Coronary artery (tissue), 2 donors: Measurements from ENCODE around the gene HELZ.
"Not testable (repeated sequence)": the region's sequence is repeated elsewhere in the genome, so short reads cannot be mapped to it uniquely, and the experiment has no call there.

Experiments
- DNase-seq: peaks from one replicate; pipeline ENCODE4 v3.0.0-alpha.2; 2017; ENCODE audit warnings: low spot score
- H3K27ac ChIP-seq, 2 donors: fragments of 200-600 bp; sonication (generic); one replicate each; pipeline ENCODE4 v1.5.1; 2016 to 2019
- H3K4me3 ChIP-seq: fragments of 200-600 bp; sonication (generic); 2 replicates; pipeline ENCODE4 v1.5.1; 2016; ENCODE audit warnings: mild to moderate bottlenecking, moderate library complexity
- TF ChIP-seq, protein P1 (sequence below): fragments of 200-600 bp; sonication (generic); IDR thresholded peaks from one replicate; pipeline ENCODE4 v1.5.1; 2019; ENCODE audit warnings: antibody characterized with exemption

Gene HELZ

DNA sequence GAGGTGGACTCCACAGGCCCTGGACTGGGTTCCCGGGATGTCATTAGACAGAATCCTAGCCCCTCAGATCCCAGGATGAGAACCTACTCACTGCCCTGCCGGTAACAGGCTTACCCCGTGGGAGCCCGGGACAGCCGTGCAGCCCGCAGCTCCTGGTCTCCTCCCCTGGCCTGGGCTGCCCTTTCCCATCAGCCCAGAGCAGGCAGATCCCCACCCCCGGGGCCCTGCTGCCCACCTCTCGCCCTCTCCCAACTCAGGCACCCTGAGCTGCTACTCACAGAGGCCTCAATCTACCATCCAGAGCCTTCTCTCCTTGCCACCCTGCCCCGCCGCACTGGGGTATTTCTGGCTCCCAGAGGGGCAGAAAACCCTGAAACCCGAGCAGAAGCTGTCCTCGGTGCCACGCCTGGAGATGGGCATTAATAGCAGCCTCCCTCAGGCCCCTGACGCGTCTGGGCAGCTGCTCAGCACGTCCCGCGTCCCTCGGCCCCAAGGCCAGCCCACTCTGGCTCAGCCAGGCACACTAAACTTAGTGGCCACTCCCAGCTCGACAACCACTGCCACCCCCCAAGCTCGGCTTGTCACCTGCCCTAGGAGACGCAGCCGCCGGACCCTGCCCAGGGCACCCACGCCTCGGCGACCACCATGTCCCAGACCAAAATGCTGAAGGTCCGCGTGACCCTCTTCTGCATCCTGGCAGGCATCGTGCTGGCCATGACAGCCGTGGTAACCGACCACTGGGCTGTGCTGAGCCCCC is 200.8 kb downstream of the HELZ start, which contains the start of gene CACNG1:
Gene CACNG1, plus strand, starts transcription at position 539 of the 757 bp plus-strand sequence. Its CDS starts 107 bp downstream, at position 646.
- Histone ChIP-seq H3K4me3 (no peak within 1 kb of the TSS), H3K27ac (no peak within 1 kb of the TSS)
- TF ChIP-seq, protein P1, sequence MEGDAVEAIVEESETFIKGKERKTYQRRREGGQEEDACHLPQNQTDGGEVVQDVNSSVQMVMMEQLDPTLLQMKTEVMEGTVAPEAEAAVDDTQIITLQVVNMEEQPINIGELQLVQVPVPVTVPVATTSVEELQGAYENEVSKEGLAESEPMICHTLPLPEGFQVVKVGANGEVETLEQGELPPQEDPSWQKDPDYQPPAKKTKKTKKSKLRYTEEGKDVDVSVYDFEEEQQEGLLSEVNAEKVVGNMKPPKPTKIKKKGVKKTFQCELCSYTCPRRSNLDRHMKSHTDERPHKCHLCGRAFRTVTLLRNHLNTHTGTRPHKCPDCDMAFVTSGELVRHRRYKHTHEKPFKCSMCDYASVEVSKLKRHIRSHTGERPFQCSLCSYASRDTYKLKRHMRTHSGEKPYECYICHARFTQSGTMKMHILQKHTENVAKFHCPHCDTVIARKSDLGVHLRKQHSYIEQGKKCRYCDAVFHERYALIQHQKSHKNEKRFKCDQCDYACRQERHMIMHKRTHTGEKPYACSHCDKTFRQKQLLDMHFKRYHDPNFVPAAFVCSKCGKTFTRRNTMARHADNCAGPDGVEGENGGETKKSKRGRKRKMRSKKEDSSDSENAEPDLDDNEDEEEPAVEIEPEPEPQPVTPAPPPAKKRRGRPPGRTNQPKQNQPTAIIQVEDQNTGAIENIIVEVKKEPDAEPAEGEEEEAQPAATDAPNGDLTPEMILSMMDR, result no peak
- no peak for DNase-seq

DNA sequence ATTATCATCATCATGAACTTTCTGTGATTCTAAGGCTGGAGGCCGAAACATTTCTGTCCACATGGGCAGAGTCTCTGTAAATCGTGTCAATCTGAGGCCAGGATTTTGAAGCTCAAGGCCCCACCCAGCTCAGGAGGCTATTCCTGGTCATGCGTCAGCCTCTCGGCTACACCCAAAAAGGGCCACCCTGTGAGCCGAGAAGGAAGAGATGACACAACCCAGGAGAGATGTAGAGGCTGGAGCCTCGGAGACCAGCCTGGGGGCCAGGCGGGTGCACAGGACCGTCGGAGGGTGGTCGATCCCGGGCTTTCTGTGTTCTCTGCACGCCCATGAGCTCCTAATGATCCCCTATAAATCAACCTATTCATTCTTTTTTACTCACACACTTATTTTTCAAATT is 201.7 kb downstream of the HELZ start:
- H3K27ac ChIP-seq, result no peak overlapping the region
- TF ChIP-seq, protein P1, result no peak
- H3K4me3 ChIP-seq, result no peak overlapping the region
- no peak for DNase-seq

DNA sequence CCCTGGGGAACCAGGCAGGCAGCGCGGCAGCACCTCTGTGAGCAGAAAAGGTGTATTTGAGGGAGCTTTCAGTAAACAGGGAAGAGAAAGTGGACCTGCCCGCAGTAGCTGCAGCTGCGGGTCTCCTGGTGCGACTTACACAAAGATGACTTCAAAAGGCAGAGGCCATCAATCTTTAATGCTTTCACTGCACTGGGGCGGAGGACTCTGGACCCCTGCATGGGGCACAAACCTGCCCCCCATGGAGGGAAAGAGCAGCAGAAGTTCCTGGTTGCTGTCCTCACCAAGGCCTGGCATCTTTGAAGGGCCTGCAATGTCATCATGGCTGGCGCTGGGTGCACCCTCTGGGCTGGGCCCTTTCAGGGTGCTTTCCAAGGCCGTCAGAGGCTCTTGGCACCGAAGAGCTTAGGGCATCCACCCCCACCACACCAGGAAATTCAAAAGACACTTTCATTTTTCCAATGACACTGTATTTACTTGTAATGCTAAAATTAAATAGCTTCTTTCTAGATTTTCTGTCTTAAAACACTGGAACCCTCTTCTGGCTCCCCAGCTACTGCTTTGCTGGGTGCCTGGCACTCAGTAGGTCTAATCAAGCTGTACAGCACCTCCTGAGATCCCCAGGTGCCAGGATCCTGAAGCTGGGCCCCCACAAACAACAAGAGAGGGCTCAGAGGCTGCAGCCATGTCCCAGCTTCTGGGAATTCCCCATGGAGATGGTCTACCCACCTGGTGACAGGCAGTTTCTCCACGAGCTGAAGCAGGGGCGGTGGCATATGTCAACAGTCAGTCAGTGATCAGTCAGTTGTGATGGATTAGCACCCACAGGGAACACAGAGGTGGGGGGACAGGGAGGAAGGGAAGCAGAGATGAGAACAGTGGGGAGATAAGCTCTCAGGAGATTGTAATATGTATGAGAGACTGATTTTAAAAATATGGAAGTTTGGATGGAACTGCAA is 202.8 kb downstream of the HELZ start:
- H3K4me3 ChIP-seq, result no peak overlapping the region
- H3K27ac ChIP-seq, result no peak overlapping the region
- TF ChIP-seq, protein P1, result no peak
- DNase-seq, result no peak

DNA sequence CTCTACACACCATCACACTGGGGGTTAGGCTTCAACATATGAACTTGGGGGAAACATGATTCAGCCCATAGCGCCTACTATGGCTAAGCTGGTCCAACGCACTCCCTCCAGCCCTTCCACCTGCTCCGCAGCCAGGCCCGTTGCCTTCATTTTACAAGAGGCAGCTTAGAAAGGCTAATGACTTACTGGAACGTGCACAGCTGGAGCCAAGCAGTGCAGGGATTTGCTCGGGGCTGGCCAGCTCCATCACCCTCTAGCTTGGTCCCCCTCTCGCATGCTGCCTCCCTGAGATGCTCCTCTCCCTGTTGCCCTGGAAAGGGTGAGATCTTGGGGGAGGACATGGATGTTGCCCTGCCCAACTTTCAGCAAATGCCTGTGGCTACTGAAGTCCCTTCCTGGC is 203.5 kb downstream of the HELZ start:
- DNase-seq, result no peak
- no peak overlapping the region for H3K4me3 ChIP-seq
- TF ChIP-seq, protein P1, result no peak
- no peak overlapping the region for H3K27ac ChIP-seq

DNA sequence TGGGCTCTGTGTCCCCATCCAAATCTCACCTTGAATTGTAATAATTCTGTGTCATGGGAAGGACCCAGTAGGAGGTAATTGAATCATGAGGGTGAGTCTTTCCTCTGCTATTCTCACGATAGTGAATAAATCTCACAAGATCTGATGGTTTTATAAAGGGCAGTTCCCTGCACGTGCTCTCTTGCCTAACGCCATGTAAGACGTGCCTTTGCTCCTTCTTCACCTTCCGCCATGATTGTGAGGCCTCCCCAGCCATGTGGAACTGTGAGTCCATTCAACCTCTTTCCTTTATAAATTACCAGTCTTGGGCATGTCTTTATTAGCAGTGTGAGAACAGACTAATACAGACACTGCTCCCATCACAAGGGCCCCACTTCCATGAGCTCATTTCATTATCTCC is 203.9 kb downstream of the HELZ start:
- not testable (repeated sequence) for H3K4me3 ChIP-seq, DNase-seq, H3K27ac ChIP-seq

DNA sequence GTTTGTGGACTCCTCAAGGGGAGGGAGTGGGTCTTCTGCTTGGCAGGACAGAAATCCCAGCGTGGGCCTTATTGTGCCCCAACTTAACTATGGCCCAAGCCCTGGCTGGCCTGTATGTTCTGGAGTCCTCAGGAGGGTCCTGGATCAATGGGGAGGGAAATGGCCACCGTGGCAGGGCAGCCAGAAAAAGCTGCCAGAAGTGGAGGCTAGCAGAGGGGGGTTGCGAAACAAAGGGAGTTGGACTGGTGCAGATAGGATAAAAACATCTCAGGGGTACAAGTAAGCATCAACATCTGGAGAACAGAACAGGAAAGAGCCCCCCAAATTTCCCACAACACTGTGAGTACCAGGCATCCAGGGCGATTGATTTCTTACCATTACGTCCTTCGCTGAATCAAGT is 204.3 kb downstream of the HELZ start:
- no peak for DNase-seq
- no peak overlapping the region for H3K27ac ChIP-seq
- TF ChIP-seq, protein P1, result no peak
- H3K4me3 ChIP-seq, result no peak overlapping the region

DNA sequence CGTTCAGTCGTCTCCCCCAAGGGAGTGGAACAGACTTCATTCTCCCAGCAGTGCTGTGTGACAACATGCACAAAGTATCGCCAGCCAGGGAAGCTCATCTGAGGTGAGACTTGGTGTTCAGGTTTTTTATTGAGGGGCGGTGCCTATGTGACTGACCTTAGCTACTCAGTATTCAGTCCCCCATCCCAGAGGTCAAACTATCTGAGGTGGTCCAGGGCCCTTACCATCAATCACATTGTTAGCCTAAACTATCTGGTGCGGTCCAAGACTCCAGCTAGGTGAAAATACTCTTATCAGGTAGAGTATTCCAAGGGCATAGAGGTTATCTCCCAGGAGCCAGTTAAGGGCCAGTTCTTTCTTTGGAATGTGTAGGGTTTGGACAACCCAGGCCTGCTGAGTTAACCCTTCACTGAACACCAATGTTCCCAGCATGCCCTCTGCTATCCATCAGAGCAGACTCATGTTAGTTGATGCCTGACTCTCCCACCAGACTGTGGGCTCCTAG is 206.1 kb downstream of the HELZ start:
- TF ChIP-seq, protein P1, result no peak
- no peak overlapping the region for H3K4me3 ChIP-seq
- no peak for DNase-seq
- H3K27ac ChIP-seq, result no peak overlapping the region
